ENCODE measurements around the gene TEAD1. TPM values are rescaled to one million over a fixed set of nuclear protein-coding genes. Genes with fewer than 3 reads are reported as not detected.

The TEAD1 gene
- total RNA-seq, 1 donor from 2014 or later: 163 TPM

GRCh38 chr11:12678092-12678491 lies 3.9 kb downstream of the TEAD1 start:
- H3K27ac Mint-ChIP-seq: peak overlapping the region; percentile 98
- no peaks in the 10 kb centered on the region for H3K36me3 Mint-ChIP-seq
- no peak for DNase-seq (ENCODE audit: low spot score in 2 of 2, unreplicated experiment in 2 of 2)
- no peak for TF ChIP-seq CTCF (IDR thresholded peaks at IDR 0.05; ENCODE audit: unreplicated experiment)
- H3K9me3 Mint-ChIP-seq: no peaks in the 10 kb centered on the region
- peaks cover 74% of the 10 kb centered on the region for H3K4me1 Mint-ChIP-seq
- H3K4me3 Mint-ChIP-seq: peak overlapping the region; percentile 90
- H3K27me3 Mint-ChIP-seq (ENCODE audit: low read depth): no peaks in the 10 kb centered on the region

- peak overlapping the region; percentile 98 for H3K27ac Mint-ChIP-seq
- no peaks in the 10 kb centered on the region for H3K27me3 Mint-ChIP-seq (ENCODE audit: low read depth)
- no peak for TF ChIP-seq CTCF (IDR thresholded peaks at IDR 0.05; ENCODE audit: unreplicated experiment)
- H3K4me3 Mint-ChIP-seq: peak overlapping the region; percentile 90
- no peaks in the 10 kb centered on the region for H3K36me3 Mint-ChIP-seq
- no peak for DNase-seq (ENCODE audit: low spot score in 2 of 2, unreplicated experiment in 2 of 2)
- H3K4me1 Mint-ChIP-seq: peaks cover 78% of the 10 kb centered on the region
- H3K9me3 Mint-ChIP-seq: no peaks in the 10 kb centered on the region
These were observed 4.8 kb downstream of the TEAD1 start for GRCh38 chr11:12678991-12679390.

- peaks cover 83% of the 10 kb centered on the region for H3K4me1 Mint-ChIP-seq
- no peaks in the 10 kb centered on the region for H3K9me3 Mint-ChIP-seq
These were observed 5.2 kb downstream of the TEAD1 start for GRCh38 chr11:12679471-12679870.

GRCh38 chr11:12680246-12680939 lies 6.2 kb downstream of the TEAD1 start:
- H3K36me3 Mint-ChIP-seq: no peaks in the 10 kb centered on the region
- H3K27me3 Mint-ChIP-seq (ENCODE audit: low read depth): no peaks in the 10 kb centered on the region
- peak overlapping the region; percentile 59 for H3K4me3 Mint-ChIP-seq
- H3K9me3 Mint-ChIP-seq: no peaks in the 10 kb centered on the region
- peak; percentile 45 to 71 for DNase-seq (ENCODE audit: low spot score in 2 of 2, unreplicated experiment in 2 of 2)
- H3K27ac Mint-ChIP-seq: peak overlapping the region; percentile 98
- H3K4me1 Mint-ChIP-seq: peaks cover 92% of the 10 kb centered on the region
- TF ChIP-seq CTCF (IDR thresholded peaks at IDR 0.05; ENCODE audit: unreplicated experiment): no peak

More at GRCh38 chr11:12679471-12679870, 5.2 kb downstream of the TEAD1 start:
- H3K4me3 Mint-ChIP-seq: peak overlapping the region; percentile 90
- H3K27ac Mint-ChIP-seq: peak overlapping the region; percentile 98
- no peaks in the 10 kb centered on the region for H3K27me3 Mint-ChIP-seq (ENCODE audit: low read depth)
- DNase-seq (ENCODE audit: low spot score in 2 of 2, unreplicated experiment in 2 of 2): no peak
- no peak for TF ChIP-seq CTCF (IDR thresholded peaks at IDR 0.05; ENCODE audit: unreplicated experiment)
- H3K36me3 Mint-ChIP-seq: no peaks in the 10 kb centered on the region

GRCh38 chr11:12680940-12681258 lies 6.7 kb downstream of the TEAD1 start:
- TF ChIP-seq CTCF (IDR thresholded peaks at IDR 0.05; ENCODE audit: unreplicated experiment): no peak
- Mint-ChIP-seq H3K27ac (peak overlapping the region; percentile 98), H3K4me1 (peaks cover 96% of the 10 kb centered on the region), H3K4me3 (peak overlapping the region; percentile 59), H3K27me3 (ENCODE audit: low read depth) (no peaks in the 10 kb centered on the region), H3K9me3 (no peaks in the 10 kb centered on the region), H3K36me3 (no peaks in the 10 kb centered on the region)
- DNase-seq (ENCODE audit: low spot score in 2 of 2, unreplicated experiment in 2 of 2): no peak
